ENCODE measurements around the gene BORCS6. TPM values are rescaled to one million over a fixed set of nuclear protein-coding genes. Genes with fewer than 3 reads are reported as not detected.

Gene BORCS6
- total RNA-seq, 1 experiment from 2014 or later, result 9.3 TPM

DNA sequence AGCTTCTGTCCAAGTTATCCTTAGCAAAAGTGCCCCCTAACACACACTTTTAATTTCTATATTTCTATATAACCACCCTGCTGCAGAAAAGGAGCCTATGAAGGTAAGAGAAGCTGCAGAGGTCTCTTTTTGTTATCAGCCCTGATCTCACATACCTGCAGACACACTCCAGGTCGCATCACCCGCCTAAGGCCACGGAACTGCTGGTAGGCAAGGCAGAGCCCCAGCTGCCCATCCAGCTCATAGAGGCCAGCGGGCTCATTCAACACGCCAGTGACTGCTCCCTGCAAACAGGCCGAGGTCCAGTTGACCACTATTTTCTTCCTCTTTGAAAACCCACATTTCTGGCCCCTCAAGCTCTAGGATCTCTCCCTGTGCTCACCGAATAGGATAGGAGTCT is 45.7 kb upstream of the BORCS6 start:
- Histone ChIP-seq H3K27ac (ENCODE audit: low read length) (no peak overlapping the region), H3K9me3 (ENCODE audit: control insufficient read depth, insufficient read depth, low read depth, low read length) (no peaks in the 10 kb centered on the region), H3K4me1 (ENCODE audit: control insufficient read depth, insufficient read depth, low read length) (no peaks in the 10 kb centered on the region), H3K27me3 (ENCODE audit: control insufficient read depth, insufficient read depth, low read length) (no peaks in the 10 kb centered on the region), H3K4me3 (ENCODE audit: low read depth in 2 of 2, low read length in 2 of 2) (no peak overlapping the region), H3K36me3 (ENCODE audit: control insufficient read depth, insufficient read depth, low read length) (peaks cover 9% of the 10 kb centered on the region)
- CTCF ChIA-PET, result no interaction called here
- no peak for ATAC-seq
- POLR2A ChIA-PET, result no interaction called here
- intact Hi-C loops (cut with micrococcal nuclease; ENCODE audit: unreplicated experiment) (no loop called here), in situ Hi-C loops (cut with HindIII; ENCODE audit: low pct_unique_long_range_greater_than_20kb, low sequenced_read_pairs) (no loop called here)
- no peak for TF ChIP-seq POLR2AphosphoS5 (IDR thresholded peaks at IDR 0.05; ENCODE audit: low read depth, low read length)
- TF ChIP-seq, protein P1, sequence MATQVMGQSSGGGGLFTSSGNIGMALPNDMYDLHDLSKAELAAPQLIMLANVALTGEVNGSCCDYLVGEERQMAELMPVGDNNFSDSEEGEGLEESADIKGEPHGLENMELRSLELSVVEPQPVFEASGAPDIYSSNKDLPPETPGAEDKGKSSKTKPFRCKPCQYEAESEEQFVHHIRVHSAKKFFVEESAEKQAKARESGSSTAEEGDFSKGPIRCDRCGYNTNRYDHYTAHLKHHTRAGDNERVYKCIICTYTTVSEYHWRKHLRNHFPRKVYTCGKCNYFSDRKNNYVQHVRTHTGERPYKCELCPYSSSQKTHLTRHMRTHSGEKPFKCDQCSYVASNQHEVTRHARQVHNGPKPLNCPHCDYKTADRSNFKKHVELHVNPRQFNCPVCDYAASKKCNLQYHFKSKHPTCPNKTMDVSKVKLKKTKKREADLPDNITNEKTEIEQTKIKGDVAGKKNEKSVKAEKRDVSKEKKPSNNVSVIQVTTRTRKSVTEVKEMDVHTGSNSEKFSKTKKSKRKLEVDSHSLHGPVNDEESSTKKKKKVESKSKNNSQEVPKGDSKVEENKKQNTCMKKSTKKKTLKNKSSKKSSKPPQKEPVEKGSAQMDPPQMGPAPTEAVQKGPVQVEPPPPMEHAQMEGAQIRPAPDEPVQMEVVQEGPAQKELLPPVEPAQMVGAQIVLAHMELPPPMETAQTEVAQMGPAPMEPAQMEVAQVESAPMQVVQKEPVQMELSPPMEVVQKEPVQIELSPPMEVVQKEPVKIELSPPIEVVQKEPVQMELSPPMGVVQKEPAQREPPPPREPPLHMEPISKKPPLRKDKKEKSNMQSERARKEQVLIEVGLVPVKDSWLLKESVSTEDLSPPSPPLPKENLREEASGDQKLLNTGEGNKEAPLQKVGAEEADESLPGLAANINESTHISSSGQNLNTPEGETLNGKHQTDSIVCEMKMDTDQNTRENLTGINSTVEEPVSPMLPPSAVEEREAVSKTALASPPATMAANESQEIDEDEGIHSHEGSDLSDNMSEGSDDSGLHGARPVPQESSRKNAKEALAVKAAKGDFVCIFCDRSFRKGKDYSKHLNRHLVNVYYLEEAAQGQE (IDR thresholded peaks at IDR 0.05; ENCODE audit: insufficient read depth in 1 of 2, low read depth in 2 of 2, low read length in 1 of 2), result no peak
- no peak for DNase-seq (ENCODE audit: low read depth, low spot score)
- BruUV-seq (replicated peaks), result no TSS peak

DNA sequence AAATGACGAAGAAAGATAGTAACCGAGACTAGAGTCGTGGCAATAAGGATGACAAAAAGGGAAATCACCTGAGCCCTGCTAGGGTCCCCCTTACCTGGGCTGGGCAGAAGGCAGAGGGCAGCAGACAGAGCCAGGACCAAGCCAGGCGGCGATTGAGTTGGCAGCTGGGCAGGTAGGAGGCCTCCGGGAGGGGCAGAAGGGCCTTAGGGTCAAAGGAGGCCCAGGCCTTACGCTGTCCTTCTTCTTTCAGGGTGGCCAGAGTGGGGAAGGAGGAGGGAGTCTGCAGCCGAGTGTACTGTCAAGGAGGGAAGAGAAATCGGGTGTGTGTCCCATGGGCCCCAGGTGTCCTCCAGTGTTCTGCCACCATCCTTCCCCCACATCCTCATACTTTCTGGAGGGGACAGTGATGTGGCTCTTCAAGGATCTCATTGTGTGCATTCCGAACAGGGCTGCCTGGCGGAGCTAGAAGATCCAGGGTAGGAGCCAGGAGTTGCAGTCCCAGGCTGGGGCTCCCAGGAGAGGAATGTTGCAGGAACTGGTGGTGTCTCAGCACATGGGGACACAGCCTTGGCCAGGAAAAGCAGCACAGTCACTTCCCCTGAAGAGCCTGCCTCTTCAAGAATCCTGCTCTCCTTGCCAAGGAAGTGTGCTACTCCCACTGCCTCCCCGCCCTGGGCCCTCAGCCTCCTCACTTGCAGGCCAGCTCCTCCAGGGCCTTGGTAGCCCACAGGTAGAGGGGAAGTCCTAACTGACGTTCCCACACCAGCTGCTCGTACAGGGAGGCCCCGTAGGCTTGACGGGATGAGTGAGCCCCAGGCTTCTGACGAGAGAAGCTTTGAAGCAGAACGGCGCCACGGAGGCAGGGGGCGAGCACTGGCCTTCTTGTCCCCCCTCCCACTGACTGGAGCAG is 44.6 kb upstream of the BORCS6 start:
- no peak for DNase-seq (ENCODE audit: low read depth, low spot score)
- Histone ChIP-seq H3K27ac (ENCODE audit: low read length) (no peak overlapping the region), H3K4me1 (ENCODE audit: control insufficient read depth, insufficient read depth, low read length) (no peaks in the 10 kb centered on the region), H3K36me3 (ENCODE audit: control insufficient read depth, insufficient read depth, low read length) (peaks cover 9% of the 10 kb centered on the region), H3K27me3 (ENCODE audit: control insufficient read depth, insufficient read depth, low read length) (no peaks in the 10 kb centered on the region), H3K4me3 (ENCODE audit: low read depth in 2 of 2, low read length in 2 of 2) (no peak overlapping the region), H3K9me3 (ENCODE audit: control insufficient read depth, insufficient read depth, low read depth, low read length) (no peaks in the 10 kb centered on the region)
- CTCF ChIA-PET, result no interaction called here
- no peak for ATAC-seq
- BruUV-seq (replicated peaks), result no TSS peak
- POLR2A ChIA-PET, result no interaction called here
- in situ Hi-C loops (cut with HindIII; ENCODE audit: low pct_unique_long_range_greater_than_20kb, low sequenced_read_pairs) (no loop called here), intact Hi-C loops (cut with micrococcal nuclease; ENCODE audit: unreplicated experiment) (no loop called here)
- no peak for TF ChIP-seq TCF7L2 (IDR thresholded peaks at IDR 0.05; ENCODE audit: low read depth, low read length)
- no peak for TF ChIP-seq SIN3A (IDR thresholded peaks at IDR 0.05; ENCODE audit: borderline replicate concordance, insufficient read depth, low read depth, low read length)
- TF ChIP-seq, protein P1 (IDR thresholded peaks at IDR 0.05; ENCODE audit: insufficient read depth in 1 of 2, low read depth in 2 of 2, low read length in 1 of 2), result no peak
- TF ChIP-seq POLR2AphosphoS5 (IDR thresholded peaks at IDR 0.05; ENCODE audit: low read depth, low read length), result no peak
- TF ChIP-seq, protein P2, sequence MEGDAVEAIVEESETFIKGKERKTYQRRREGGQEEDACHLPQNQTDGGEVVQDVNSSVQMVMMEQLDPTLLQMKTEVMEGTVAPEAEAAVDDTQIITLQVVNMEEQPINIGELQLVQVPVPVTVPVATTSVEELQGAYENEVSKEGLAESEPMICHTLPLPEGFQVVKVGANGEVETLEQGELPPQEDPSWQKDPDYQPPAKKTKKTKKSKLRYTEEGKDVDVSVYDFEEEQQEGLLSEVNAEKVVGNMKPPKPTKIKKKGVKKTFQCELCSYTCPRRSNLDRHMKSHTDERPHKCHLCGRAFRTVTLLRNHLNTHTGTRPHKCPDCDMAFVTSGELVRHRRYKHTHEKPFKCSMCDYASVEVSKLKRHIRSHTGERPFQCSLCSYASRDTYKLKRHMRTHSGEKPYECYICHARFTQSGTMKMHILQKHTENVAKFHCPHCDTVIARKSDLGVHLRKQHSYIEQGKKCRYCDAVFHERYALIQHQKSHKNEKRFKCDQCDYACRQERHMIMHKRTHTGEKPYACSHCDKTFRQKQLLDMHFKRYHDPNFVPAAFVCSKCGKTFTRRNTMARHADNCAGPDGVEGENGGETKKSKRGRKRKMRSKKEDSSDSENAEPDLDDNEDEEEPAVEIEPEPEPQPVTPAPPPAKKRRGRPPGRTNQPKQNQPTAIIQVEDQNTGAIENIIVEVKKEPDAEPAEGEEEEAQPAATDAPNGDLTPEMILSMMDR (IDR thresholded peaks at IDR 0.05), result no peak

Data from Panc1 (cell line).